Nephron (organoid): ENCODE measurements around the gene OR6Y1.

Experiments
- H3K27ac Mint-ChIP-seq, 3 experiments: 2 replicates each; pipeline ENCODE4 v1.8.0; 2020; ENCODE audit warnings: mixed read lengths in 3 of 3, mild to moderate bottlenecking in 2 of 3, moderate library complexity in 1 of 3
- H3K27me3 Mint-ChIP-seq: 2 replicates; pipeline ENCODE4 v1.8.0; 2021; ENCODE audit warnings: low read depth, mild to moderate bottlenecking, moderate library complexity, mixed read lengths
- H3K36me3 Mint-ChIP-seq: 2 replicates; pipeline ENCODE4 v1.8.0; 2020; ENCODE audit warnings: low read depth, mixed read lengths
- H3K4me1 Mint-ChIP-seq: 2 replicates; pipeline ENCODE4 v1.8.0; 2020; ENCODE audit warnings: mixed read lengths
- H3K4me3 Mint-ChIP-seq, 3 experiments: 2 replicates each; pipeline ENCODE4 v1.8.0; 2020; ENCODE audit warnings: mild to moderate bottlenecking in 3 of 3, mixed read lengths in 3 of 3, moderate library complexity in 2 of 3
- H3K9me3 Mint-ChIP-seq: 2 replicates; pipeline ENCODE4 v1.8.0; 2020; ENCODE audit warnings: mixed read lengths
- CTCF ChIP-seq, 3 experiments: fragments of 200-600 bp; sonication (generic); IDR thresholded peaks; one replicate each; pipeline ENCODE4 v1.5.0; 2021; ENCODE audit warnings: antibody characterized with exemption in 3 of 3; ENCODE audit not compliant: unreplicated experiment in 3 of 3

The OR6Y1 gene, protein sequence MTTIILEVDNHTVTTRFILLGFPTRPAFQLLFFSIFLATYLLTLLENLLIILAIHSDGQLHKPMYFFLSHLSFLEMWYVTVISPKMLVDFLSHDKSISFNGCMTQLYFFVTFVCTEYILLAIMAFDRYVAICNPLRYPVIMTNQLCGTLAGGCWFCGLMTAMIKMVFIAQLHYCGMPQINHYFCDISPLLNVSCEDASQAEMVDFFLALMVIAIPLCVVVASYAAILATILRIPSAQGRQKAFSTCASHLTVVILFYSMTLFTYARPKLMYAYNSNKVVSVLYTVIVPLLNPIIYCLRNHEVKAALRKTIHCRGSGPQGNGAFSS

DNA sequence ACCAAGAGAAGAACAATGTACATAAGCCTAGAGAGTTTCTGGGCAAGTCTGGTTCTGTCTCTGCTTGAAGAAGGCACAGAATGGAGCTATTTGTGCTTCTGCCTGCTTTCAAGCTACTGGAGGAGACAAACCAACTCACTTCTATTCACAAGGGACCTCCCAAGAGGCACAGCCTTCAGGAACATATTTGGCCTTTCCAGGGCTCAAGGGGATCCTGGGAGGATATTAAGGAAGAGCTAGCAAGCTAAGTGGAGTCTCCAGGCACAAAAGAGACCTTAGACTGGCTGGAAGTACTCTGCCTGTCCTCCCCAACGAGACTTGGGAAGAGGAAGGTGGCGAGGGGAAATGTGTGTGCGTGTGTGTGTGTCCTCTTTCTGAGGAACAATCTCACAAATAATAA lies at the start of gene OR6Y1:
Gene OR6Y1, minus strand, starts transcription at position 54 of the 400 bp plus-strand sequence. CDS start 6,300 bp downstream, outside the sequence.
- no peaks in the 10 kb centered on the region for H3K27me3 Mint-ChIP-seq
- H3K36me3 Mint-ChIP-seq = no peaks in the 10 kb centered on the region
- no peaks in the 10 kb centered on the region for H3K9me3 Mint-ChIP-seq
- no peak within 1 kb of the TSS for H3K27ac Mint-ChIP-seq
- H3K4me1 Mint-ChIP-seq = peaks cover 1% of the 10 kb centered on the region
- TF ChIP-seq CTCF (IDR thresholded peaks at IDR 0.05; ENCODE audit: unreplicated experiment in 3 of 3) = no peak
- no peak within 1 kb of the TSS for H3K4me3 Mint-ChIP-seq

DNA sequence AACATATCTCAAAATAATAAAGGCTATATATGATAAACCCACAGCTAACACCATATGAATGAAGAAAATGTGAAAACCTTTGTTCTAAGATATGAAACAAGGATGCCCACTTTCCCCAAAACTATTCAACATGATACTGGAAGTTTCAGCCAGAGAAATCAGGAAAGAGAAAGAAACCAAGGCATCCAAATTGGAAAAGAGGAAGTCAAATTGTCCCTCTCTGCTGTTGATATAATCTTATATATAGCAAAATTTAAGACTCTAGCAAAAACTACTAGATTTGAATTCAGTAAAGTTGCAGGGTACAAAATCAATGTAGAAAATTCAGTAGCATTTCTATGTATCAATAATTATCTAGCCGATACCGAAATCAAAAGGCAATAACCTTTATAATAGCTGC lies 46.5 kb upstream of the OR6Y1 start:
- Mint-ChIP-seq H3K36me3 (no peaks in the 10 kb centered on the region), H3K27me3 (no peaks in the 10 kb centered on the region), H3K9me3 (peaks cover 16% of the 10 kb centered on the region), H3K27ac (no peak overlapping the region), H3K4me1 (no peaks in the 10 kb centered on the region), H3K4me3 (no peak overlapping the region)
- TF ChIP-seq CTCF (IDR thresholded peaks at IDR 0.05; ENCODE audit: unreplicated experiment in 3 of 3) = no peak

DNA sequence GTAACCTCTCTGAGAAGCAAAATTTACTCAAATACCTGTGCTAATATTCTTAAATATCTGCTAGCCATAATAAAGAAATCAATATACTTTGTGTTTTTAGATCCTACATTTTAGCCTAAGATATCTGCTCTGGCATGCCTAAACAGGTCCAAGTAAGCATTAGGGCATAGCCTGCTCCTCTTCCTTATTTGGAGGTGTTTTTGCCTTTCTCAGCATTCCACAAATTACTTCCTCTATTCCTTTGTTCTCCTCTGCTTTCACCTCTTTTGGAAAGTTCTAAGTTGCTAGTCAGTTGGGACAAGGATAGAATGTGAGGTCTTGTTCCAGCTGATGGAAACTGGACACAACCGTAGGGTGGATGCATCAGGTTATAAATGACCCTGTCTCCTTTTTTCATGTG lies 32.7 kb upstream of the OR6Y1 start:
- Mint-ChIP-seq H3K4me3 (no peak overlapping the region), H3K36me3 (no peaks in the 10 kb centered on the region), H3K27ac (no peak overlapping the region), H3K9me3 (peaks cover 3% of the 10 kb centered on the region), H3K27me3 (no peaks in the 10 kb centered on the region), H3K4me1 (no peaks in the 10 kb centered on the region)
- TF ChIP-seq CTCF (IDR thresholded peaks at IDR 0.05; ENCODE audit: unreplicated experiment in 3 of 3) = no peak

GRCh38 chr1:158583962-158584361 lies 29.8 kb upstream of the OR6Y1 start:
- H3K4me3 Mint-ChIP-seq = no peak overlapping the region
- TF ChIP-seq CTCF (IDR thresholded peaks at IDR 0.05; ENCODE audit: unreplicated experiment in 3 of 3) = no peak

DNA sequence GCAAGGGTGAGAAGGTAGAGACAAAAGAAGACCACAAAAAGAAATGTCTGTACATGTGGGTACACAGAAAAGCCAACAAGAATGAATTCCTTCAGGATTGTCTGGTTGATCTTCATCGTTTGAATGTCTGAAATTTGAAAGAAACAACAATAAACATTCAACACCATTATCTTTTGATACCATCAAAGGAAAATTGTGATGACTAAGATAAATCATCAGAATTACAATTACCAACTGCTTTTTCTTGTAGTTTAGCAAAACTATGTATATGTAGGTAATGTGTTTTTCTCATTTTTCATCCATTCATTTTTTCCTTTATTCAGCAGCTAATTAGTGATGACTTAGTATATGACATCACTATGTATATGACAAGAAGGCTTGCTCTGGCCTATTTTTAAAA lies 25.5 kb upstream of the OR6Y1 start, which contains the start of gene OR10X1:
Gene OR10X1, minus strand, starts transcription at position 167 of the 400 bp plus-strand sequence. Its CDS starts 0 bp downstream, at position 167.
- no peaks in the 10 kb centered on the region for H3K36me3 Mint-ChIP-seq
- H3K4me1 Mint-ChIP-seq = no peaks in the 10 kb centered on the region
- H3K9me3 Mint-ChIP-seq = no peaks in the 10 kb centered on the region
- H3K4me3 Mint-ChIP-seq = no peak within 1 kb of the TSS
- no peak for TF ChIP-seq CTCF (IDR thresholded peaks at IDR 0.05; ENCODE audit: unreplicated experiment in 3 of 3)
- no peaks in the 10 kb centered on the region for H3K27me3 Mint-ChIP-seq
- H3K27ac Mint-ChIP-seq = no peak within 1 kb of the TSS

More at GRCh38 chr1:158583962-158584361, 29.8 kb upstream of the OR6Y1 start:
- H3K36me3 Mint-ChIP-seq = no peaks in the 10 kb centered on the region
- H3K9me3 Mint-ChIP-seq = peaks cover 3% of the 10 kb centered on the region
- no peak overlapping the region for H3K27ac Mint-ChIP-seq
- H3K27me3 Mint-ChIP-seq = no peaks in the 10 kb centered on the region
- H3K4me1 Mint-ChIP-seq = no peaks in the 10 kb centered on the region

- TF ChIP-seq CTCF (IDR thresholded peaks at IDR 0.05; ENCODE audit: unreplicated experiment in 3 of 3) = no peak
- Mint-ChIP-seq H3K27me3 (no peaks in the 10 kb centered on the region), H3K27ac (no peak overlapping the region), H3K36me3 (no peaks in the 10 kb centered on the region), H3K4me1 (no peaks in the 10 kb centered on the region), H3K4me3 (no peak overlapping the region), H3K9me3 (no peaks in the 10 kb centered on the region)
Observed at GRCh38 chr1:158577561-158577960, 23.4 kb upstream of the OR6Y1 start.
